HG03558 (cell line): ENCODE measurements around the gene ADCY1.

ENCODE experiments used
- ATAC-seq: cut with Tn5 transposase; IDR thresholded peaks from one replicate; pipeline ENCODE4 v1.9.1; 2021; ENCODE audit warnings: moderate number of reproducible peaks; ENCODE audit not compliant: unreplicated experiment; ENCODE audit errors: extremely low read depth

Gene ADCY1

GRCh38 chr7:45591101-45591906 lies 17.1 kb downstream of the ADCY1 start:
- ATAC-seq: no peak

- ATAC-seq: no peak
These were observed 18.2 kb downstream of the ADCY1 start for GRCh38 chr7:45592230-45592991.

- no peak for ATAC-seq
These were observed 19.0 kb downstream of the ADCY1 start for GRCh38 chr7:45593121-45593541.

- no peak for ATAC-seq
These were observed 19.7 kb downstream of the ADCY1 start for GRCh38 chr7:45593877-45594276.

- ATAC-seq: no peak
These were observed 20.8 kb downstream of the ADCY1 start for GRCh38 chr7:45594745-45595535.

- ATAC-seq: no peak
These were observed 21.9 kb downstream of the ADCY1 start for GRCh38 chr7:45595809-45596664.

- ATAC-seq: no peak
These were observed 22.5 kb downstream of the ADCY1 start for GRCh38 chr7:45596665-45597095.

- ATAC-seq: no peak
These were observed 23.3 kb downstream of the ADCY1 start for GRCh38 chr7:45597286-45597984.

- no peak for ATAC-seq
These were observed 24.8 kb downstream of the ADCY1 start for GRCh38 chr7:45598886-45599520.

GRCh38 chr7:45599851-45600706 lies 25.9 kb downstream of the ADCY1 start:
- ATAC-seq: no peak

GRCh38 chr7:45601094-45601493 lies 26.9 kb downstream of the ADCY1 start:
- no peak for ATAC-seq

GRCh38 chr7:45601816-45602540 lies 27.8 kb downstream of the ADCY1 start:
- ATAC-seq: no peak

GRCh38 chr7:45606050-45606449 lies 31.9 kb downstream of the ADCY1 start:
- ATAC-seq: no peak

- no peak for ATAC-seq
These were observed 32.8 kb downstream of the ADCY1 start for GRCh38 chr7:45606931-45607330.

GRCh38 chr7:45609180-45609579 lies 35.0 kb downstream of the ADCY1 start:
- no peak for ATAC-seq

- ATAC-seq: no peak
These were observed 35.9 kb downstream of the ADCY1 start for GRCh38 chr7:45610019-45610418.

- no peak for ATAC-seq
These were observed 36.6 kb downstream of the ADCY1 start for GRCh38 chr7:45610660-45611299.
